Fibroblast of skin of right quadriceps (primary cell): ENCODE results near the gene PPP2CA.
A peak's percentile ranks its signal among the peaks of the same experiment; 100 is the strongest.
"Not testable (repeated sequence)": the region's sequence is repeated elsewhere in the genome, so short reads cannot be mapped to it uniquely, and the experiment has no call there.

Experiments
- DNase-seq: peaks from one replicate; pipeline ENCODE4 v3.0.0-alpha.2; 2013

The PPP2CA gene

DNA sequence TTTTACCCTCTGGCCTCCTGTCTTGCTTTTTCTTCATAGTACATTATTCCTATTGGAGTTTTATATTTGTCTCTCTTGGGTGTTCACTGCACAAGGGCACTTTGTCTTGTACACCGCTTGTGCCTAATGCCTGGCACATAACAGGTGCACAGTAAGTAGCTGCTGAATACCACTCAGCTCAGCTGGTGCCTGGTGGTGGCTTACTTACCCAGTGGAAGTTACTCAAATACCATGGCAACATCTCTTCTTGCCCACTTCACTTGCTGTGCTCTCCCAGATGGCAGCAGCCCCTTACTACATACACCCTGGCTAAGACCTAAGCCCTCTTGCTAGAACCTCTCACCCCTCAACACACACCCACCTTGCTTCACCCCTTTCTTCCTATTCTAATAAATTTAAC, 37.8 kb downstream of the PPP2CA start:
- no peak for DNase-seq

DNA sequence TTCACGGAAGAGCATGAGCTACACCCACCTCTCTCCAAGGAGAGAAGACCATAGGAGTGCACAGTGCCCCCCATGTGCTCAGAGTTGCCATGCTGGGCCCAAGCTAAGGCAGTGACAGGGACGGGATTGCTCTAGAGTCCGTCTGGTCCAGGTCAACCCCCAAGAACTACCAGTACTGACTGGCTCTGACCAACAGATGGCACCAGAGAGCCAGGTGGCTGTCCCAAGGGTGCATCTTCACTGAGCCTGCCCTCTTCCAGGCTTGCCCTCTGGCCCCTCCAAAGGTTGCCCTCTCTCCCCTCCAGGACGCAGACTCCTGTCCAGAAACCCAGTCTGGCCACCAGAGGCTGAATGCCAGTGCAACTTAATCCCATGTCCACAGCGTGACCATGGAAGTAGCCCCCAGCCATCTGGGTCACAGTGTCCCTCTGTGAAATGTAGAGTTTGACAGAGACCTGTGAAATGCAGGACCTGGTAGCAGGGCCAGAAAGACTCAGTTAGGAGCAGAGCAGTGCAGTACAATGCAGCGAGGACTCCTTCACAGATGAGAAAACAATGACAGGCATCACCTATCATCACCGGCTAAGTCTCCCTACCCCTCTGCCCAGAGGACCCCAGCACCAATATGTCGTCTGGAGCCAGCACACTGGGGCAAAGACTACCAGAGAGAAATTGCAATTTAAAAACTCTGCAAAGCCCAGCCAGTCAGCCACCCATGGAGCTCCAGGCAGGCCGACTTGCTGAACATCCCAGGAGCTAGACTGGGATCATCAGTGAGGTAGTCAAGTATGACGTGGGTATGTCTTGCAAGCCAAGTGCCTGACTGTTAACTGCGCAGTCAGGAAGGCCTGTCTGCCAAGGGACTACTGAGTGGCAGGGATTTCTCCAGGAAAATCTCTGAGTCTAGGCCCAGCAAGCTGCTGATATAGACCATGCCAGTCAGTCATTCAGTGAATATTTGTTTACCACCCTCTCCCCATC, 41.4 kb downstream of the PPP2CA start:
- DNase-seq, result peak; percentile 42

DNA sequence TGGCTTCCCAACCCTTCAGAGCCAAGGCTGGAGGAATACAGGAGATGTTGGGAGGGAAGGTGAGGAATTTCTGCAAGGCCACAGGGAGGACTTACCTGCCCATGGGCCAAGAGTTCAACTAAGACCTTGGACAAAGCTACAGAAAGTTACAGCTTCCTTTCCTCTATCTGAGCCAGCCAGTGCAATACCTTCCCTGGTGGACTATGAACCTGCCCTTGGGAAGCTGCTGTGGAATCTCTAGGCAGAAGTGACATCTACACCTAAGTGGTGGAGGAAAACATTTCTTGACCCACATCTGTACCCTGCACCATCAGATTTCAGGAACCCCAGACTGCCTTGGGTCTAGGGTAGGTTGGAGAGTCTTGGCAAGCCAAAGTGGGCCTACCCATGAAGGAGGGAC, 42.4 kb downstream of the PPP2CA start:
- no peak for DNase-seq

DNA sequence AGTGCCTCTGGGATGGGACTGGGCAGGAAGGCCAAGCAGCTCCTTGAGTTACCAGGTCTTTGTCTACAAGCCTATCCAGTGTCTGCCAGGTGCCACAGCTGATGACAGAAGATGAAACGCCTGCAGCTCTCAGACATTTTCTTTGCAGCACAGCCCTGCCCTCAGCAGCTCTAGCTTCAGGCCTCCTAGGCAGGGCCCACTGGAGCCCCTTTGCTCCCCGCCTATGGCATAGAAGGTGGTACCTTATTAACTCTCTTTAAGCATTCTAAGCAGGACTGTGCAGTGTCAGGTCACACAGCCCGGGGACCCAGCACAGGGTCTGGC, 47.8 kb downstream of the PPP2CA start:
- no peak for DNase-seq

DNA sequence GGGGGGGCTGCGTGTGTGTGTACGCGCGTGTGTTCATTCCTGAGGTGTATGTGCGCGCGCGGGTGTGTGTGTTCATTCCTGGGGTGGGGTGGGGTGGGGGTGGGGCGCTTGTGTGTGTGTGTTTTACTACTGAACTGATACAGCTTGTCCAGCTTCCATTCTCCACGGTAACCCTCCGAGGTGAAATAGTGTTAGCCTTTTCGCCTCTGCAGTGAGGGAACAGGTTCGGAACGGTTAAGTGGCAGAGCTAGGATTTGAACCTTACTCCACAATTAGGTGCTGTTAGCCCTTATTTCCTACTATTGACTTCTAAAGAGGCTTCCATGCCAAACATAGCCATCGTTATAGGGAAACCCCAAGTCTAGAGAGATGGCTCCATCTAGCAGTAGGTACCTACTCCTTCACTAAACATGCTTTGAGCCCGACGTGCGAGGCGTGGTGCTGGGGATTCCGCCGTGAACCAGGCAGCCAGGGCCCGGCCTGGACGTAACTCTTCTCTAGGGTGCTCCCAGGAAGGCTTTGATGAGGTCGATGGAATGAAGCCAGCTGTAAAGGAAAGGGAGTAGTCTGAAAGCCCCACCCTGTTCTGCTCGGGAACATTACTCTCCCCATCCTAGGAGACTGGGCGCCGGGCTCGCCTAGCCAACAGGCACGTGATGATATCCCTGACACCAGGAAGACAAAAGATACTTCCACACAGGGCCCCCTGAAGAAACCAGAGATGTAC, 48.3 kb downstream of the PPP2CA start:
- DNase-seq, result peak; percentile 13

DNA sequence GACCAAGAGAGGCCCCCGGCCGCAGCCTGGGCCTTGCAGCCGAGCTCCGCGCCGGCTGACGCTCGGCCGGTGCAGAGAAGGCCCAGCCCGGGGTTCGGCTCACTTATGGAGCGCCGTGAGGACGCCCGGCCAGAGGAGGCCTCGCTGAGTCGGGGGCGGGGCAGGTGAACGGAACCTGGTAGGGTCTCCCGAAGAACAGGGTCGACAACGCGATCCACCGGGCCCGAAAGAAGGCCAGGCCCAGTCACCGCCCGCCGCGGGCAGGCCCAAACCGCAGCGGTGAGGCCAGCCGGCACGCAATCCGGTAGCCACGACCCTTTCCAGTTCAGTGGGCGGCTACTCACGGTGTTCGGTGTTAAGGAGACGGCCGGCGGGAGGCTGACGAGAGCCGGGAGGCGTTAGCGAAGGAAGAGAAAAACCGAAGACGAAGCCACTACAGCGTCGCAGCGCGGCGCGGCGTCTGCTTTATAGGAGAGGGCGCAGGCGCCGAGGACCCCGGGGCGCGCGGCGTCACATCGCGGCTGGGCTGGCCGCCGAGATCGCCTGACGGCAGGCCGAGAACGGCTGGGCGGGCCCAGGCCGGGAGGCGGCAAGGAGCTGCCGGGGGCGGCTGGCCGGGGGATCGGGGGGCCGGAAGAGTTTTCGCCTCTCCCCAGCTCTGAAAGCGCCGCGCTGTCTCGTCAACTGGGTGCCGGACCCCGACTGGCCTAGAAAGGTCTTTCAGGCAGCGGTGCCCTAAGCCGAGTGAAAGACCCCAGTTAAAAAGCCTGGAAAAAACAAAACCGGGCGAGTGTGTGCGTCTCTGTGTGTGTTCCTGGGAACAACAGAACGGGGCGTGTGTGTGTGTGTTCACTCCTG, 49.1 kb downstream of the PPP2CA start, which contains the start of gene SKP1:
Gene SKP1 (minus strand): TSS at position 440 of the 858 bp plus-strand sequence. CDS start 2,928 bp downstream, outside the sequence.
- DNase-seq, result peak; percentile 81

GRCh38 chr5:134175921-134176510, 49.9 kb downstream of the PPP2CA start:
- DNase-seq, result peak; percentile 13

GRCh38 chr5:134174841-134175839, 50.7 kb downstream of the PPP2CA start:
- DNase-seq, result peak; percentile 37

- DNase-seq, result no peak
These were observed 53.9 kb downstream of the PPP2CA start for GRCh38 chr5:134171972-134172371.

DNA sequence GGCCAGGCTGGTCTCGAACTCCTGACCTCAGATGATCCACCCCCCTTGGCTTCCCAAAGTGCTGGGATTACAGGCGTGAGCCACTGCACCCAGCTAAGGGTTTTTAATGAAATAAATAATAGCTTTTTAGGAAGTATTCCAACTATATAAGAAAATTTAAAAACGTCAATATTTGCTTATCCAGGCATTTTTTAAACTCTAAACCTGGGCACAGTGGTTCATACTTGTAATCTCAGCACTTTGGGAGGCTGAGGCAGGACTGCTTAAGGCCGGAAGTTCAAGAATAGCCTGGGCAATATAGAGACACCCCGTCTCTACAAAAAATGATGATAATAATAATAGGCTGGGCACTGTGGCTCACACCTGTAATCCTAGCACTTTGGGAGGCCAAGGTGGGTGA, 63.3 kb downstream of the PPP2CA start:
- DNase-seq, result no peak

- DNase-seq, result no peak
These were observed 64.1 kb downstream of the PPP2CA start for GRCh38 chr5:134161513-134162395.

DNA sequence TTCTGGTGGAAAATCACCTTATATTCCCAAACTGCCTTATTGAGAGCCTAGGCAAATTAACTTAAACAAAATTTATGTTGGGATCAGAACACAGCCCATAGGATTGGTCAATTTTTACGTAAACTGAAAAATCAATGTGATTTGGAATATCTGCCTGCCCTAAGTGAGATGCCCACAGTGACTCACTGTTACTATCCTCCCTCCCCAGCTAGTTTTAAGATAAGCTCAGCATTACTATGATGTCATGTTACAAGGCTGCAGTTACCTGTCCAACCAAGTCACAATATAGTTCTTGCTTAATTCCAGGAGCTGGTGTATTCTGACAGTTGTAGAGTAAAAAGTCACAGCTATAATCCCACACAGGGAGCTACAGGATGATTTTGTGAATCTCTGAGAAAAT, 72.2 kb downstream of the PPP2CA start:
- no peak for DNase-seq

- DNase-seq, result no peak
These were observed 72.6 kb downstream of the PPP2CA start for GRCh38 chr5:134153241-134153640.

DNA sequence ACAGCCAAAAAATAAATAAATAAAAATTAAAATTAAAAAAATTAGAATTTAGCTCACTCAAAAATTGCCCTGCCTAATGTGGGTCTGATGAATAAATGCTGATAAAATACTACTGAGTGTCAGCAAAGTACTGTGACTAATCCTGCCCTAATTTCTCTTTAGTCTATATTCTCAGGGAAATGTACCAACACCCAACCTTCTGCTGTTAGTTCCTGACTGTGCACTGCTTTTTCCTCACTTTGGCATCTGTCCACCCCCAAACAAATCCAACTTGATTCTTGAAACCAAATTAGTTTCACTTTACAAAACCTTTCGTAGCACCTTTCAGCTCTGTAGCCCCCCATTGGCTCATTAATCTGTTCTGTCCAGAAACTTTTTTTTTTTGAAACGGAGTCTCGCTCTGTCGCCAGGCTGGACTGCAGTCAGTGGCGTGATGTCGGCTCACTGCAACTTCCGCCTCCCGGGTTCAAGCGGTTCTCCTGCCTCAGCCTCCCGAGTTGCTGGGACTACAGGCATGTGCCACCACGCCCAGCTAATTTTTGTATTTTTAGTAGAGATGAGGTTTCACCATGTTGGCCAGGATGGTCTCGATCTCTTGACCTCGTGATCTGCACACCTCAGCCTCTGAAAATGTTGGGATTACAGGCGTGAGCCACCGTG, 73.6 kb downstream of the PPP2CA start:
- DNase-seq, result not testable (repeated sequence)

GRCh38 chr5:134151723-134152122, 74.2 kb downstream of the PPP2CA start:
- DNase-seq, result no peak

DNA sequence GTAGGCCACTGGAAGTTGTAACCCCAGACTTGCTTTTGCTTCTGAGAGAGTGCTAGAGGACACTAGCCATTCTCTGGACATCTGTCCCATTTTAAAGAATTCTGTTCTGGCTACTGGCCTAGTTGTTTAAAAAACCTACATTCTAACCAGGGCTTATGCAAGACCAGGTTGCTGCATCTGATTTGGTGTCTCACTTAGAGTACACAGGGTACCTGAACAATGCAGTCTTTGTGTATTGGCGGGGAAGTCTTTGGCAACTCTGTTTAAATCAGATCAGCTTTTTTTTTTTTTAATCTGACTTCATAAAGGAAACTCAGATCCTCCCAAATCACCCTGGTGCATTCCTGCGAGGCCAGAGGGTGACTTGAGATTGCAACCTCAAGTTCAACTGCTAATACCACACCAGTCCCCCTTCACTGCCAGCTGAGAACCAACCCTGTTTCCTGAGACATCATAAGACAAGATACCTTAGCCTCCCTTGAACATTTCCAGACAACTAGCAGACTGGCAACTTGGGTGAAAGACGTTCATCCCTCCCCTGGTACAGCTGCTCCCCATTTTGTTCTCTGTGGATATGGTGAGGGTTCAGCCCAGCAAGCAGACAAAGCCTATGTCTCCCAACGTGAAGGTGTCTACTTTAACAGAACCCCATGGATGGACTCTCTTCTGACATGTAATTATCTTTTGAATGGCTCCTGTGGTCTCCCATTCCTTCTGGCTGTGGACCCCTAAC, 76.1 kb downstream of the PPP2CA start:
- no peak for DNase-seq

- no peak for DNase-seq
These were observed 76.8 kb downstream of the PPP2CA start for GRCh38 chr5:134148986-134149539.

DNA sequence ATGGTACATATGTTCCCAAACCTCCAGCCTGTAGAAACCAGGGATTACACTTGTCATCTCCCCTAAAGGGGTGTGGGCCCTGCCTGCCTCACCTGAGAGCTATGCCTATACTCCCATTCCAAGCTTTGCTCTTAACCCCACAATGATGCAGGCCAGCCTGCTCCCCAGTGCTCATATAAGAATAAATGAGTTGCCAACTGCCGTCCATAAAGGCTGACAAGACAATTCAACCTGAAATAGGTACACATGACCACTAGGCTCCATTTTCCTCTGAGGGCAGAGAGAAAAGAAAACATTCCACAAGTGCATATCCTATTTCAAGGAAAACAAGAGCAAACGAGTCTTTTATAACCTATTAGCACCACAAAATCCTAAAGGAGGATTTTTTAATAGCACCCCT, 77.6 kb downstream of the PPP2CA start:
- DNase-seq, result no peak
